OCI-LY1 (cell line): Measurements from ENCODE around the gene CROCC.
"Not testable (repeated sequence)": the region's sequence is repeated elsewhere in the genome, so short reads cannot be mapped to it uniquely, and the experiment has no call there.

Experiments
- EZH2 ChIP-seq: fragments of 200-600 bp; sonication (generic), shearing (Covaris generic); IDR thresholded peaks from 2 replicates; pipeline ENCODE4 v1.8.0; 2017; ENCODE audit warnings: borderline replicate concordance, mixed run types, mild to moderate bottlenecking, antibody characterized with exemption, low read length, moderate library complexity, mixed read lengths
- TF ChIP-seq, protein P1 (sequence below): fragments of 200-600 bp; sonication (generic), shearing (Covaris generic); IDR thresholded peaks from 2 replicates; pipeline ENCODE4 v1.5.1; 2017; ENCODE audit warnings: mild to moderate bottlenecking, antibody characterized with exemption, low read length, moderate library complexity, mixed read lengths

DNA sequence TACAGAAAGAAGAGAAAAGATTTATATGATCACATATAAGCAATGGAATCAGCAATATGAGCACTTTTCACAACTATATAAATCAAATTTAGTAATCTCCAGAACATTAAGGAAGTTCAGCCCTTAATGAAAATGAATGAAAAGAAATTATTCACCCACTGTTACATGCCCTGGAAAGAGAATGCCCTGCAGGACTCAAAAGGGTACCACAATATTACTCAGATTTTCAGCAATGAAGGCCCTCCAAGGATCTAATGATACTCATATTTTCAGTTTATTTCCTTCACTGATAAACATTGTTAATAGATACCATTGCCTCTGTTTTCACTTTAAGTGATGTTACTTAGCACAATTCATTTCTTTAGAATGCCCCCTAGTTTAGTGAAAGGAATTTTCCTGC lies 23.4 kb upstream of the CROCC start:
- TF ChIP-seq EZH2: not testable (repeated sequence)
- TF ChIP-seq, protein P1, sequence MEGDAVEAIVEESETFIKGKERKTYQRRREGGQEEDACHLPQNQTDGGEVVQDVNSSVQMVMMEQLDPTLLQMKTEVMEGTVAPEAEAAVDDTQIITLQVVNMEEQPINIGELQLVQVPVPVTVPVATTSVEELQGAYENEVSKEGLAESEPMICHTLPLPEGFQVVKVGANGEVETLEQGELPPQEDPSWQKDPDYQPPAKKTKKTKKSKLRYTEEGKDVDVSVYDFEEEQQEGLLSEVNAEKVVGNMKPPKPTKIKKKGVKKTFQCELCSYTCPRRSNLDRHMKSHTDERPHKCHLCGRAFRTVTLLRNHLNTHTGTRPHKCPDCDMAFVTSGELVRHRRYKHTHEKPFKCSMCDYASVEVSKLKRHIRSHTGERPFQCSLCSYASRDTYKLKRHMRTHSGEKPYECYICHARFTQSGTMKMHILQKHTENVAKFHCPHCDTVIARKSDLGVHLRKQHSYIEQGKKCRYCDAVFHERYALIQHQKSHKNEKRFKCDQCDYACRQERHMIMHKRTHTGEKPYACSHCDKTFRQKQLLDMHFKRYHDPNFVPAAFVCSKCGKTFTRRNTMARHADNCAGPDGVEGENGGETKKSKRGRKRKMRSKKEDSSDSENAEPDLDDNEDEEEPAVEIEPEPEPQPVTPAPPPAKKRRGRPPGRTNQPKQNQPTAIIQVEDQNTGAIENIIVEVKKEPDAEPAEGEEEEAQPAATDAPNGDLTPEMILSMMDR: not testable (repeated sequence)
